Astrocyte (in vitro differentiated cells and primary cell): ENCODE results near the gene CD84. TPM values are rescaled to one million over a fixed set of nuclear protein-coding genes. Genes with fewer than 3 reads are reported as not detected.

ENCODE experiments used
- DNase-seq: peaks from one replicate; pipeline ENCODE4 v3.0.0-alpha.2; 2010; ENCODE audit warnings: low read depth
- FAIRE-seq: peaks from 2 replicates; lab custom pipeline; 2011; peaks lifted over from hg19 to GRCh38; lab: Jason Lieb, UNC
- H2AFZ ChIP-seq: 2 replicates; pipeline ENCODE4 v1.6.0; 2012; ENCODE audit warnings: low read depth, low read length, inconsistent platforms
- H3K27ac ChIP-seq: 2 replicates; pipeline ENCODE4 v1.5.1; 2011; ENCODE audit warnings: low read depth, low read length, inconsistent platforms
- H3K27me3 ChIP-seq: 2 replicates; pipeline ENCODE4 v1.6.0; 2011; ENCODE audit warnings: low read length, inconsistent platforms; ENCODE audit not compliant: insufficient read depth
- H3K36me3 ChIP-seq: 2 replicates; pipeline ENCODE4 v1.5.1; 2011; ENCODE audit warnings: low read length, inconsistent platforms; ENCODE audit not compliant: insufficient read depth
- H3K4me1 ChIP-seq: 2 replicates; pipeline ENCODE4 v1.5.1; 2011; ENCODE audit warnings: low read length, inconsistent platforms; ENCODE audit not compliant: insufficient read depth
- H3K4me2 ChIP-seq: 2 replicates; pipeline ENCODE4 v1.6.0; 2012; ENCODE audit warnings: low read length, inconsistent platforms
- H3K4me3 ChIP-seq: 2 replicates; pipeline ENCODE4 v1.5.1; 2011; ENCODE audit warnings: low read depth, mild to moderate bottlenecking, low read length, inconsistent platforms; ENCODE audit not compliant: insufficient read depth
- H3K79me2 ChIP-seq: 2 replicates; pipeline ENCODE4 v1.6.0; 2012; ENCODE audit warnings: mild to moderate bottlenecking, low read length, inconsistent platforms; ENCODE audit not compliant: insufficient read depth
- H3K9ac ChIP-seq: 2 replicates; pipeline ENCODE4 v1.6.0; 2012; ENCODE audit warnings: mild to moderate bottlenecking, low read length, inconsistent platforms
- H3K9me3 ChIP-seq: 2 replicates; pipeline ENCODE4 v1.5.1; 2012; ENCODE audit warnings: low read depth, mild to moderate bottlenecking, low read length, inconsistent platforms; ENCODE audit not compliant: insufficient read depth
- H4K20me1 ChIP-seq: 2 replicates; pipeline ENCODE4 v1.6.0; 2012; ENCODE audit warnings: low read length, inconsistent platforms; ENCODE audit not compliant: insufficient read depth
- H3K27ac Mint-ChIP-seq: one replicate; pipeline ENCODE4 v1.8.0; 2021; ENCODE audit warnings: mild to moderate bottlenecking, mixed read lengths; ENCODE audit not compliant: unreplicated experiment
- H3K27me3 Mint-ChIP-seq: one replicate; pipeline ENCODE4 v1.8.0; 2021; ENCODE audit warnings: low read depth, mixed read lengths; ENCODE audit not compliant: unreplicated experiment
- H3K36me3 Mint-ChIP-seq: one replicate; pipeline ENCODE4 v1.8.0; 2021; ENCODE audit warnings: low read depth, mixed read lengths; ENCODE audit not compliant: unreplicated experiment
- H3K4me1 Mint-ChIP-seq: one replicate; pipeline ENCODE4 v1.8.0; 2021; ENCODE audit warnings: low read depth, mixed read lengths; ENCODE audit not compliant: unreplicated experiment
- H3K4me3 Mint-ChIP-seq: one replicate; pipeline ENCODE4 v1.8.0; 2021; ENCODE audit warnings: mild to moderate bottlenecking, moderate library complexity, mixed read lengths; ENCODE audit not compliant: unreplicated experiment
- H3K9me3 Mint-ChIP-seq: one replicate; pipeline ENCODE4 v1.8.0; 2021; ENCODE audit warnings: mild to moderate bottlenecking, mixed read lengths; ENCODE audit not compliant: unreplicated experiment
- EZH2 ChIP-seq: IDR thresholded peaks from 2 replicates; pipeline ENCODE4 v1.6.1; 2012; ENCODE audit warnings: mild to moderate bottlenecking, low read length, inconsistent platforms; ENCODE audit not compliant: insufficient read depth
- total RNA-seq: library from RNA; stranded (reverse); gene quantifications from 2 replicates; pipeline ENCODE4 v1.2.1, GENCODE V29; 2021
- TF ChIP-seq, protein P1 (sequence below): IDR thresholded peaks from 2 replicates; pipeline ENCODE4 v1.5.1; 2011; ENCODE audit warnings: low read depth, mild to moderate bottlenecking, inconsistent platforms, low read length, moderate library complexity; ENCODE audit not compliant: insufficient read depth

The CD84 gene
- total RNA-seq, 1 donor from 2014 or later = not detected

DNA sequence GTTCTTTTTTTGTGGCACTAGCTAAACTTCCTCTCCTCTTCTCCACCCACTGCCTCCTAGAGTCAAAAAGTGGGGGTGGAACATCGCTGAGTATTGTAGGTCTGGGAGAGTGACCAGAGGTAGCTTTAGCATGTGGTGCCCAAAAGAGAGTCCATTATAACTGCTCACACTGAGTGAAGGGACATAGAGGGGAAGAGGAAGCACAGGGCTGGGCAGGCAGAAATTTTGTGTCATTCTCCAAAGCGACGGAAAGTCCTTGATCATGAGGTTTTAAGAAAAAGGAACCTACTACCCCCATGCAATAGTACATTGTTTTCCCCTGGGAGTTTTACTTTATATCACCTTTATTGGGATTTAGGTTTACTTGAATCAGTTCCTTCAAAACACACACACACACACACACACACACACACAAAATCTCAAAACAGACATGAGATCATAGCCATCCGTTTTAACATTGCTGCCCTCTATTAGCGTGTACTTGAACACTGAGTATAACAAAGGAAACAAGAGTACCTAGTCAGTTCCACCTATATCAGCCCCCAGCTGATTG lies 4.1 kb downstream of the CD84 start:
- H3K9me3 Mint-ChIP-seq = no peaks in the 10 kb centered on the region
- no peaks in the 10 kb centered on the region for H4K20me1 ChIP-seq

DNA sequence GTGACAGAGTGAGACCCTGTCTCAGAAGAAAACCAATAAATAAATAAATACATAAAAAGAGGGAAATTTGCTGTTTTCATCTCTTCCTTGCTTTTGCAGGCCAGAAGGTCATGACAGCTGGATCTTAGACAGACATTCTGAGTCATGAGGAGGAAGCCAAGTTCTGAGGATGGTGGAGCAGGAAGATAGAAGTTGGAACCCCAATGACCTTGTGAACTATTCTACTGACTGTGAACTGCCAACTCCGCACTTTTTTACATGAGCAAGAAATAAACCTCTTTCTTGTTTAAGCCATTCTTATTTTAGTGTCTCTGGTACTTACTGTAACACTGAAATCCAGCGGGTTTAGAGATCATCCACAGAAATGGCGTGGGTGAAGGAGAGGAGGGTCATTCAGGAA lies 8.5 kb downstream of the CD84 start:
- no peak for TF ChIP-seq EZH2
- TF ChIP-seq, protein P1, sequence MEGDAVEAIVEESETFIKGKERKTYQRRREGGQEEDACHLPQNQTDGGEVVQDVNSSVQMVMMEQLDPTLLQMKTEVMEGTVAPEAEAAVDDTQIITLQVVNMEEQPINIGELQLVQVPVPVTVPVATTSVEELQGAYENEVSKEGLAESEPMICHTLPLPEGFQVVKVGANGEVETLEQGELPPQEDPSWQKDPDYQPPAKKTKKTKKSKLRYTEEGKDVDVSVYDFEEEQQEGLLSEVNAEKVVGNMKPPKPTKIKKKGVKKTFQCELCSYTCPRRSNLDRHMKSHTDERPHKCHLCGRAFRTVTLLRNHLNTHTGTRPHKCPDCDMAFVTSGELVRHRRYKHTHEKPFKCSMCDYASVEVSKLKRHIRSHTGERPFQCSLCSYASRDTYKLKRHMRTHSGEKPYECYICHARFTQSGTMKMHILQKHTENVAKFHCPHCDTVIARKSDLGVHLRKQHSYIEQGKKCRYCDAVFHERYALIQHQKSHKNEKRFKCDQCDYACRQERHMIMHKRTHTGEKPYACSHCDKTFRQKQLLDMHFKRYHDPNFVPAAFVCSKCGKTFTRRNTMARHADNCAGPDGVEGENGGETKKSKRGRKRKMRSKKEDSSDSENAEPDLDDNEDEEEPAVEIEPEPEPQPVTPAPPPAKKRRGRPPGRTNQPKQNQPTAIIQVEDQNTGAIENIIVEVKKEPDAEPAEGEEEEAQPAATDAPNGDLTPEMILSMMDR = no peak
- DNase-seq = no peak
- Mint-ChIP-seq H3K36me3 (no peaks in the 10 kb centered on the region), H3K9me3 (peaks cover 2% of the 10 kb centered on the region), H3K4me3 (no peak overlapping the region), H3K4me1 (peaks cover 3% of the 10 kb centered on the region), H3K27me3 (peaks cover 5% of the 10 kb centered on the region), H3K27ac (no peak overlapping the region)
- no peaks in the 10 kb centered on the region for H3K4me1 ChIP-seq
- H3K79me2 ChIP-seq = no peaks in the 10 kb centered on the region
- H4K20me1 ChIP-seq = no peaks in the 10 kb centered on the region
- FAIRE-seq = no peak
- H3K4me3 ChIP-seq = no peak overlapping the region
- no peaks in the 10 kb centered on the region for H3K27me3 ChIP-seq
- H3K36me3 ChIP-seq = no peaks in the 10 kb centered on the region
- no peaks in the 10 kb centered on the region for H3K9me3 ChIP-seq
- no peak overlapping the region for H3K9ac ChIP-seq
- H3K4me2 ChIP-seq = no peak overlapping the region
- H3K27ac ChIP-seq = no peak overlapping the region
- no peak overlapping the region for H2AFZ ChIP-seq

More for the DNA sequence above, 4.1 kb downstream of the CD84 start:
- no peak overlapping the region for H3K27ac Mint-ChIP-seq
- Histone ChIP-seq H3K4me2 (no peak overlapping the region), H3K4me1 (no peaks in the 10 kb centered on the region), H3K9ac (no peak overlapping the region), H3K4me3 (no peak overlapping the region), H3K9me3 (no peaks in the 10 kb centered on the region), H3K27ac (no peak overlapping the region), H2AFZ (no peak overlapping the region), H3K27me3 (no peaks in the 10 kb centered on the region), H3K79me2 (no peaks in the 10 kb centered on the region), H3K36me3 (no peaks in the 10 kb centered on the region)
- DNase-seq (no peak), FAIRE-seq (no peak)
- TF ChIP-seq, protein P1 = no peak
- TF ChIP-seq EZH2 = no peak
- no peaks in the 10 kb centered on the region for H3K4me1 Mint-ChIP-seq
- no peak overlapping the region for H3K4me3 Mint-ChIP-seq
- H3K36me3 Mint-ChIP-seq = no peaks in the 10 kb centered on the region
- peaks cover 7% of the 10 kb centered on the region for H3K27me3 Mint-ChIP-seq

DNA sequence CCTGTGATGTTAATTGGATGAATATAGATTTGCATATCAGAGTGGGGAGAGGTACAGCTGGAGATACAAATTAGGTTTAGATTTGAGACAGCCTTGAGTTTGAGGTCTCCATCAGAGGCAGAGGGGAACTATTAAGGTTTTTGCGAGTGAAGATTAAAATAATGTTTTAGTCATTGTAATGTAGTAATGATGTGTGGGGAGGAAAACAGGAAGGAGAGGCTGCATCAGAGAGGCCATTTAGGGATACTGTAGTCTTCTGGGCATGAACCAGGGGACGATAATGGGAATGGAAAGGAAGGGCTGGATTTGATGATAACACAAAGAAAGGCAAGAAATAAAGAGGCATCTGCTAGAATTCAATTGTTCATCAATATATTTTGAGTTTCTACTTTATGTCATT lies 9.5 kb downstream of the CD84 start:
- DNase-seq (no peak), FAIRE-seq (no peak)
- Histone ChIP-seq H3K9ac (no peak overlapping the region), H3K79me2 (no peaks in the 10 kb centered on the region), H3K4me1 (no peaks in the 10 kb centered on the region), H3K4me3 (no peak overlapping the region), H4K20me1 (no peaks in the 10 kb centered on the region), H3K27me3 (no peaks in the 10 kb centered on the region), H3K4me2 (no peak overlapping the region), H3K27ac (no peak overlapping the region), H3K9me3 (no peaks in the 10 kb centered on the region), H2AFZ (no peak overlapping the region), H3K36me3 (no peaks in the 10 kb centered on the region)
- Mint-ChIP-seq H3K27ac (no peak overlapping the region), H3K4me1 (peaks cover 3% of the 10 kb centered on the region), H3K4me3 (no peak overlapping the region), H3K36me3 (no peaks in the 10 kb centered on the region), H3K27me3 (peaks cover 5% of the 10 kb centered on the region), H3K9me3 (peaks cover 2% of the 10 kb centered on the region)
- no peak for TF ChIP-seq EZH2
- TF ChIP-seq, protein P1 = no peak
